Measurements from ENCODE around the gene OSBPL10. TPM values are rescaled to one million over a fixed set of nuclear protein-coding genes. Genes with fewer than 3 reads are reported as not detected.

The OSBPL10 gene
- total RNA-seq, 1 donor: 15.0 TPM

GRCh38 chr3:31768479-31769125 is 212.5 kb downstream of the OSBPL10 start:
- no peak overlapping the region for H3K4me3 ChIP-seq (ENCODE audit: low read depth, low read length)
- TF ChIP-seq CTCF (IDR thresholded peaks at IDR 0.05; ENCODE audit: insufficient read depth, low read length): peak; percentile 71
- DNase-seq (ENCODE audit: low read depth): peak; percentile 66

- DNase-seq (ENCODE audit: low read depth): no peak
- H3K4me3 ChIP-seq (ENCODE audit: low read depth, low read length): no peak overlapping the region
- TF ChIP-seq CTCF (IDR thresholded peaks at IDR 0.05; ENCODE audit: insufficient read depth, low read length): no peak
Observed at GRCh38 chr3:31767920-31768319, 213.1 kb downstream of the OSBPL10 start.

GRCh38 chr3:31766669-31767068 is 214.4 kb downstream of the OSBPL10 start:
- DNase-seq (ENCODE audit: low read depth): no peak
- TF ChIP-seq CTCF (IDR thresholded peaks at IDR 0.05; ENCODE audit: insufficient read depth, low read length): no peak
- no peak overlapping the region for H3K4me3 ChIP-seq (ENCODE audit: low read depth, low read length)

- TF ChIP-seq CTCF (IDR thresholded peaks at IDR 0.05; ENCODE audit: insufficient read depth, low read length): no peak
- DNase-seq (ENCODE audit: low read depth): no peak
- H3K4me3 ChIP-seq (ENCODE audit: low read depth, low read length): no peak overlapping the region
Observed at GRCh38 chr3:31765871-31766270, 215.2 kb downstream of the OSBPL10 start.

GRCh38 chr3:31763731-31764130 is 217.3 kb downstream of the OSBPL10 start:
- no peak for TF ChIP-seq CTCF (IDR thresholded peaks at IDR 0.05; ENCODE audit: insufficient read depth, low read length)
- no peak overlapping the region for H3K4me3 ChIP-seq (ENCODE audit: low read depth, low read length)
- DNase-seq (ENCODE audit: low read depth): no peak

GRCh38 chr3:31762888-31763351 is 218.1 kb downstream of the OSBPL10 start:
- DNase-seq (ENCODE audit: low read depth): no peak
- no peak for TF ChIP-seq CTCF (IDR thresholded peaks at IDR 0.05; ENCODE audit: insufficient read depth, low read length)
- no peak overlapping the region for H3K4me3 ChIP-seq (ENCODE audit: low read depth, low read length)

All from fibroblast of the aortic adventitia (primary cell).